H1 (cell line): ENCODE data around the gene PCNX3.

Source experiments
- CBX5 ChIP-seq: fragments of 300-800, 300-1000 bp; sonication (generic); IDR thresholded peaks from 2 replicates; pipeline ENCODE4 v1.7.1; 2016; ENCODE audit warnings: antibody characterized with exemption, low read length, low read depth
- EZH2 ChIP-seq: fragments of 200-600 bp; sonication (generic); IDR thresholded peaks from 2 replicates; pipeline ENCODE4 v1.7.1; 2012; ENCODE audit warnings: low read depth, mild to moderate bottlenecking, moderate library complexity, low read length, inconsistent platforms; ENCODE audit not compliant: severe bottlenecking
- POLR2A ChIP-seq, 2 experiments: IDR thresholded peaks; 1 replicate in 1 of 2; 2 replicates in 1 of 2; pipeline ENCODE4 v1.6.1; 2011; ENCODE audit warnings: low read depth in 2 of 2, low read length in 2 of 2, mild to moderate bottlenecking in 2 of 2; ENCODE audit errors: control extremely low read depth in 1 of 2

- no peak for TF ChIP-seq EZH2
- TF ChIP-seq POLR2A (IDR thresholded peaks at IDR 0.05; ENCODE audit: control extremely low read depth in 1 of 2, low read depth in 2 of 2, low read length in 2 of 2): peak in 1 of 2 experiments; percentile 74; a peak in 2 of 3 replicates
- no peak for TF ChIP-seq CBX5
These were observed 22.3 kb downstream of the PCNX3 start, which contains the start of gene SIPA1 for GRCh38 chr11:65637794-65638419.
